Endothelial cell of coronary artery (primary cell): ENCODE data around the gene CXCL14. TPM values are rescaled to one million over a fixed set of nuclear protein-coding genes. Genes with fewer than 3 reads are reported as not detected.

Experiments used
- total RNA-seq: library from RNA; depleted of rRNA; stranded (reverse); fragments of >200 nt; gene quantifications from 2 replicates; pipeline ENCODE4 v1.2.3, GENCODE V29; 2014

The CXCL14 gene
- total RNA-seq: not detected in 2 replicates

GRCh38 chr5:135578685-135579341, at the start of gene CXCL14:
Gene CXCL14 (minus strand): TSS chr5:135578991. CDS start chr5:135578778, 213 bp downstream.

GRCh38 chr5:135535820-135536801, 42.7 kb downstream of the CXCL14 start, which contains the start of gene NEUROG1:
Gene NEUROG1 (minus strand): TSS chr5:135535964. CDS start chr5:135535690, 274 bp downstream.

Other genes starting within 250 kb of the CXCL14 start
- 164 and 196 TPM in 2 replicates for gene MACROH2A1, start 179.8 kb downstream of the CXCL14 start, total RNA-seq
- not detected in 2 replicates for gene DCANP1, start 131.6 kb downstream of the CXCL14 start, total RNA-seq
- gene TIFAB, start 126.6 kb downstream of the CXCL14 start, total RNA-seq: not detected in 2 replicates
- gene NEUROG1, start 43.0 kb downstream of the CXCL14 start, total RNA-seq: not detected in 2 replicates